A549 (cell line): ENCODE data around the gene WDR70. TPM values are rescaled to one million over a fixed set of nuclear protein-coding genes. Genes with fewer than 3 reads are reported as not detected.
A peak's percentile ranks its signal among the peaks of the same experiment; 100 is the strongest.

Source experiments
- ATAC-seq, 2 experiments: fragments of 200-7000 bp in 1 of 2; fragments of >200 bp in 1 of 2; cut with Nextera tagmentation in 1 of 2; cut with Tn5 transposase in 1 of 2; 3 replicates each; pipeline versions ENCODE4 v1.8.0 to v1.9.1; 2018 to 2020; ENCODE audit warnings: mild to moderate bottlenecking in 1 of 2, moderate library complexity in 1 of 2
- CTCF ChIA-PET: fragments of 300-600 bp; sonication (Branson Sonifier 250); formaldehyde crosslinking; extraction: SDS; loops from one replicate; lab custom pipeline; 2021; ENCODE audit warnings: antibody characterized with exemption, inconsistent platforms; lab: Yijun Ruan, JAX
- POLR2A ChIA-PET: fragments of 350-600 bp; formaldehyde crosslinking; extraction: SDS; loops from one replicate; lab custom pipeline; 2021; ENCODE audit warnings: antibody characterized with exemption, inconsistent platforms; lab: Yijun Ruan, JAX
- DNase-seq, 2 experiments: peaks; one replicate each; pipeline versions ENCODE4 v3.0.0 to v3.0.0-alpha.2; 2011 to 2016; ENCODE audit warnings: low read depth in 1 of 2, low spot score in 1 of 2
- FAIRE-seq: peaks from 2 replicates; lab custom pipeline; 2011; peaks lifted over from hg19 to GRCh38; lab: Jason Lieb, UNC
- H3K27ac ChIP-seq, 2 experiments: fragments of >200 bp; sonication (Bioruptor Twin); formaldehyde crosslinking; 3 replicates each; pipeline ENCODE4 v1.5.1; 2016 to 2017
- H3K4me1 ChIP-seq: fragments of >200 bp; sonication (Bioruptor Twin); formaldehyde crosslinking; 3 replicates; pipeline ENCODE4 v1.6.1; 2016
- H3K4me2 ChIP-seq: fragments of >200 bp; sonication (Bioruptor Twin); formaldehyde crosslinking; 3 replicates; pipeline ENCODE4 v1.6.1; 2016
- H3K4me3 ChIP-seq: fragments of >200 bp; sonication (Bioruptor Twin); formaldehyde crosslinking; 3 replicates; pipeline ENCODE4 v1.5.1; 2016
- H3K9me3 ChIP-seq: fragments of >200 bp; sonication (Bioruptor Twin); formaldehyde crosslinking; 3 replicates; pipeline ENCODE4 v1.6.1; 2016
- BCL3 ChIP-seq: fragments of >200 bp; sonication (Bioruptor Twin); formaldehyde crosslinking; IDR thresholded peaks from 3 replicates; pipeline ENCODE4 v1.6.1; 2016
- CBX8 ChIP-seq: fragments of 200-600 bp; sonication (generic); IDR thresholded peaks from 2 replicates; pipeline ENCODE4 v1.6.1; 2016
- E2F6 ChIP-seq: IDR thresholded peaks from 2 replicates; pipeline ENCODE4 v1.6.1; 2012; ENCODE audit warnings: low read depth, borderline replicate concordance
- ELK1 ChIP-seq: fragments of 150-350 bp; IDR thresholded peaks from 2 replicates; pipeline ENCODE4 v1.6.1; 2014; ENCODE audit warnings: low read depth, mild to moderate bottlenecking, low read length
- ESRRA ChIP-seq: fragments of 150-350 bp; IDR thresholded peaks from 2 replicates; pipeline ENCODE4 v1.6.1; 2014; ENCODE audit warnings: mild to moderate bottlenecking, low read length, borderline replicate concordance
- FOSL2 ChIP-seq, 2 experiments: fragments of 450-650 bp in 1 of 2; fragments of >200 bp in 1 of 2; sonication (Bioruptor Twin) in 1 of 2; formaldehyde crosslinking; IDR thresholded peaks; 2 replicates each; pipeline versions ENCODE4 v1.5.0 to v1.6.1; 2016 to 2020; ENCODE audit warnings: mild to moderate bottlenecking in 1 of 2, moderate library complexity in 1 of 2
- FOXS1 ChIP-seq: fragments of 250-450 bp; sonication (Bioruptor Pico); IDR thresholded peaks from 2 replicates; pipeline ENCODE4 v1.5.0; 2020; ENCODE audit warnings: mild to moderate bottlenecking, moderate library complexity
- GATA3 ChIP-seq: IDR thresholded peaks from 2 replicates; pipeline ENCODE4 v1.6.1; 2012; ENCODE audit warnings: borderline replicate concordance
- HEYL ChIP-seq: fragments of 250-450 bp; sonication (Bioruptor Pico); IDR thresholded peaks from 2 replicates; pipeline ENCODE4 v1.8.0; 2021; ENCODE audit warnings: mild to moderate bottlenecking, moderate library complexity
- HMGXB4 ChIP-seq: fragments of 250-450 bp; sonication (Bioruptor Pico); IDR thresholded peaks from 2 replicates; pipeline ENCODE4 v1.5.0; 2021; ENCODE audit warnings: mild to moderate bottlenecking, moderate library complexity, borderline replicate concordance
- HOXA7 ChIP-seq: fragments of 250-450 bp; sonication (Bioruptor Pico); IDR thresholded peaks from 2 replicates; pipeline ENCODE4 v1.5.0; 2020; ENCODE audit warnings: mild to moderate bottlenecking, moderate library complexity
- MAFK ChIP-seq: fragments of 450-650 bp; IDR thresholded peaks from 2 replicates; pipeline ENCODE4 v1.6.1; 2014; ENCODE audit not compliant: partially characterized antibody
- MYC ChIP-seq: IDR thresholded peaks from 2 replicates; pipeline ENCODE4 v1.6.1; 2012; ENCODE audit warnings: mild to moderate bottlenecking, inconsistent platforms, low read length, improper control_type of control experiment, borderline replicate concordance
- REST ChIP-seq: fragments of 200-600 bp; sonication (generic); IDR thresholded peaks from 2 replicates; pipeline ENCODE4 v1.6.1; 2016; ENCODE audit warnings: antibody characterized with exemption, mild to moderate bottlenecking, moderate library complexity
- RNF2 ChIP-seq: fragments of 200-600 bp; sonication (generic); IDR thresholded peaks from 2 replicates; pipeline ENCODE4 v1.6.1; 2016; ENCODE audit warnings: low read depth, mild to moderate bottlenecking, antibody characterized with exemption, moderate library complexity, borderline replicate concordance
- SREBF2 ChIP-seq: fragments of 450-650 bp; IDR thresholded peaks from 2 replicates; pipeline ENCODE4 v1.6.1; 2014; ENCODE audit warnings: mild to moderate bottlenecking, moderate library complexity
- ZC3H11A ChIP-seq: fragments of 450-650 bp; IDR thresholded peaks from 2 replicates; pipeline ENCODE4 v1.6.1; 2014; ENCODE audit warnings: antibody characterized with exemption, mild to moderate bottlenecking
- WGBS: methylation state at CpG from one replicate; pipeline ENCODE4 v1.1.6; 2017; ENCODE audit errors: missing lambda C conversion rate; 5-methylcytosine and 5-hydroxymethylcytosine counted together
- polyA plus RNA-seq, 4 experiments: library from polyadenylated mRNA; depleted of rRNA in 3 of 4; stranded (reverse); fragments of >200 nt; fragmentation: RNase III in 1 of 4; extraction: RNeasy Plus Mini Kit Qiagen cat#74134 plus additional on column Dnase treatment in 1 of 4; gene quantifications; 2 replicates in 3 of 4; 3 replicates in 1 of 4; pipeline ENCODE4 v1.2.3, GENCODE V29; 2011 to 2017

The WDR70 gene
- polyA plus RNA-seq, 2 of the 4 experiments (the other 2 are of a cell fraction), result 13.8 to 28.8 TPM

GRCh38 chr5:37628876-37629275 is 249.8 kb downstream of the WDR70 start (continued):
- TF ChIP-seq E2F6 (no peak), GATA3 (no peak), REST (no peak), RNF2 (no peak), FOXS1 (CRISPR knock-in tag) (no peak)

GRCh38 chr5:37631939-37632338 is 252.8 kb downstream of the WDR70 start:
- Histone ChIP-seq H3K4me1 (no peaks in the 10 kb centered on the region), H3K4me2 (no peak overlapping the region), H3K9me3 (peaks cover 20% of the 10 kb centered on the region; the same call in 2 of the 3 replicates), H3K27ac (no peak overlapping the region), H3K4me3 (no peak overlapping the region)
- FAIRE-seq (no peak), ATAC-seq (no peak), DNase-seq (no peak)
- CTCF ChIA-PET, result no interaction called here
- WGBS, result 74% methylated on average over 3 of the region's 3 CpGs
- TF ChIP-seq FOSL2 (IDR thresholded peaks at IDR 0.05) (no peak), FOSL2 (CRISPR knock-in tag; IDR thresholded peaks at IDR 0.05) (no peak), HMGXB4 (CRISPR knock-in tag) (no peak), SREBF2 (no peak), HOXA7 (no peak)
- POLR2A ChIA-PET, result no interaction called here

- POLR2A ChIA-PET, result no interaction called here
- CTCF ChIA-PET, result interaction anchor here (1.1 kb wide), 1 partner anchor 10 kb away, joined by 3 read pairs; no protein-coding TSS in a partner anchor
- no peak for TF ChIP-seq MYC
- TF ChIP-seq ZC3H11A, result peak; percentile 37
- H3K4me1 ChIP-seq, result peaks cover 29% of the 10 kb centered on the region
- peak overlapping the region in 1 of 2 experiments; percentile 29; a peak in 1 of 6 replicates for H3K27ac ChIP-seq
- FAIRE-seq (peak; percentile 7), ATAC-seq (no peak), DNase-seq (peak in 1 of 2 experiments; percentile 9)
- H3K9me3 ChIP-seq, result no peaks in the 10 kb centered on the region
- no peak overlapping the region for H3K4me3 ChIP-seq
- H3K4me2 ChIP-seq, result peak overlapping the region; percentile 25; the same call in 1 of the 3 replicates
- 86% methylated on average over 7 of the region's 7 CpGs for WGBS
Measured at GRCh38 chr5:37637165-37637845, 258.2 kb downstream of the WDR70 start.

- WGBS, result 33% methylated on average over 1 of the region's 1 CpG
- DNase-seq (no peak), FAIRE-seq (peak; percentile 13), ATAC-seq (no peak)
- H3K27ac ChIP-seq, result no peak overlapping the region
- POLR2A ChIA-PET, result no interaction called here
- peaks cover 29% of the 10 kb centered on the region for H3K4me1 ChIP-seq
- H3K4me3 ChIP-seq, result no peak overlapping the region
- CTCF ChIA-PET, result interaction anchor here (1.0 kb wide), 1 partner anchor 14 kb away, joined by 4 read pairs; no protein-coding TSS in a partner anchor
- no peak overlapping the region for H3K4me2 ChIP-seq
- H3K9me3 ChIP-seq, result no peaks in the 10 kb centered on the region
- no peak for TF ChIP-seq HEYL
- TF ChIP-seq CBX8, result no peak
- no peak for TF ChIP-seq BCL3
- TF ChIP-seq MAFK, result no peak
- no peak for TF ChIP-seq HMGXB4 (CRISPR knock-in tag)
- TF ChIP-seq ESRRA, result no peak
- TF ChIP-seq MYC, result no peak
- no peak for TF ChIP-seq ELK1
Measured at GRCh38 chr5:37638897-37639296, 259.8 kb downstream of the WDR70 start.
